ENCODE data around the gene RETREG2.
"Not testable (repeated sequence)": the region's sequence is repeated elsewhere in the genome, so short reads cannot be mapped to it uniquely, and the experiment has no call there.

Gene RETREG2

GRCh38 chr2:219199470-219200211, 21.6 kb downstream of the RETREG2 start:
- no peak for FAIRE-seq

- FAIRE-seq: not testable (repeated sequence)
These were observed 22.6 kb downstream of the RETREG2 start for GRCh38 chr2:219200502-219201326.

GRCh38 chr2:219201331-219201730, 23.3 kb downstream of the RETREG2 start:
- not testable (repeated sequence) for FAIRE-seq

GRCh38 chr2:219204425-219205164, 26.5 kb downstream of the RETREG2 start:
- no peak for FAIRE-seq

GRCh38 chr2:219205165-219205538, 27.1 kb downstream of the RETREG2 start:
- no peak for FAIRE-seq

GRCh38 chr2:219205981-219206327, 27.9 kb downstream of the RETREG2 start:
- FAIRE-seq: no peak

- no peak for FAIRE-seq
These were observed 28.5 kb downstream of the RETREG2 start, which contains the start of gene ZFAND2B for GRCh38 chr2:219206328-219207133. TSS of gene ZFAND2B (plus strand) at chr2:219206782. CDS start at chr2:219206988, 206 bp downstream.

- no peak for FAIRE-seq
These were observed 29.2 kb downstream of the RETREG2 start for GRCh38 chr2:219207134-219207883.

GRCh38 chr2:219207884-219208740, 30.0 kb downstream of the RETREG2 start:
- FAIRE-seq: no peak

- no peak for FAIRE-seq
These were observed 31.4 kb downstream of the RETREG2 start for GRCh38 chr2:219209236-219210195.

GRCh38 chr2:219210196-219210885, 32.3 kb downstream of the RETREG2 start:
- no peak for FAIRE-seq

GRCh38 chr2:219210886-219211362, 32.8 kb downstream of the RETREG2 start:
- no peak for FAIRE-seq

GRCh38 chr2:219213026-219213415, 34.9 kb downstream of the RETREG2 start:
- no peak for FAIRE-seq

- FAIRE-seq: no peak
These were observed 35.5 kb downstream of the RETREG2 start for GRCh38 chr2:219213486-219214071.

GRCh38 chr2:219214141-219214540, 36.1 kb downstream of the RETREG2 start:
- FAIRE-seq: no peak

GRCh38 chr2:219214786-219215185, 36.7 kb downstream of the RETREG2 start:
- FAIRE-seq: no peak

- FAIRE-seq: no peak
These were observed 37.9 kb downstream of the RETREG2 start for GRCh38 chr2:219215871-219216534.

- FAIRE-seq: no peak
These were observed 38.5 kb downstream of the RETREG2 start for GRCh38 chr2:219216535-219216915.

Measured in TTC549 (cell line).